NCI-H460 (cell line): ENCODE results near the gene MEOX1. TPM values are rescaled to one million over a fixed set of nuclear protein-coding genes. Genes with fewer than 3 reads are reported as not detected.
"Not testable (repeated sequence)": the region's sequence is repeated elsewhere in the genome, so short reads cannot be mapped to it uniquely, and the experiment has no call there.

Experiments used
- DNase-seq: peaks from one replicate; pipeline ENCODE4 v3.0.0-alpha.2; 2016; ENCODE audit warnings: low read depth; ENCODE audit errors: extremely low read depth
- polyA plus RNA-seq: library from polyadenylated mRNA; depleted of rRNA; stranded (reverse); fragments of >200 nt; gene quantifications from 2 replicates; pipeline ENCODE4 v1.2.3, GENCODE V29; 2014; cell fraction: nucleus; rRNA removed
- total RNA-seq: library from RNA; depleted of rRNA; stranded (reverse); fragments of >200 nt; shearing (Covaris generic); gene quantifications from 2 replicates; pipeline ENCODE4 v1.2.3, GENCODE V29; 2014; rRNA removed

MEOX1 gene
- total RNA-seq = not detected in 2 replicates
- not detected in 2 replicates for polyA plus RNA-seq

DNA sequence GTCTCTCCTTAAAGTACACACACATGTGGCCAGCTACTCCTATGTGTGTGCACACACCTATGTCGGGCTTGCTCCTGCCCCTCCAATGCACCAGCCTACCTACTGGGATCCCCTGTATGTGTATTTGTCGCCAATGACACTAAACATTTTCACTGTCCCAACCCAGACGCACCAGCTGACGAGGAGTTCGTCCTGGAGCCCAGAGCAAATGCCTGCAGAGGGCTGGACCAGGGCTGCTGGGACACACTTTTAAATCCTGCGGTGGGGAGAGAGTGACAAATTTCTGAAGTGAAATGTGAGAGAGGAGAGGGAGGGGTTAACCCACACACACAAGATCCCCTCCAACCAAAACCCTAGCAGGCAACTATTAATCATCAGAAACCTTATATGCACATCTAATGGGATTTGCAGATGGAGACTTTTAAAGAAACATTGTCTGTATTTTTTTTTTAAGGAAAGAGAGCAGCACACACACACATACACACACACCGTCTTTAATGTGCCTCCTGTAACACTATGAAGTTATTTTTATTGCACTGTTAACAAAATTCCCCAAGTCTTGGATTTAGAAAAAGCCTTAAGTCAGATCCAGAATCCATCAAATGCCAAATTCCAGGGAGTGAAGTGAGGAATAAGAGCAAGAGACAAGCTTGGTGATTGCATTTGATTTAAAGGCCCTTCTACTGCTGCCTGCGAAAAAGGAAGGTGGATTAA lies at the start of gene MEOX1:
Gene MEOX1, minus strand, starts transcription at position 224 of the 714 bp plus-strand sequence. CDS start 388 bp downstream, outside the sequence.
- DNase-seq = no peak

DNA sequence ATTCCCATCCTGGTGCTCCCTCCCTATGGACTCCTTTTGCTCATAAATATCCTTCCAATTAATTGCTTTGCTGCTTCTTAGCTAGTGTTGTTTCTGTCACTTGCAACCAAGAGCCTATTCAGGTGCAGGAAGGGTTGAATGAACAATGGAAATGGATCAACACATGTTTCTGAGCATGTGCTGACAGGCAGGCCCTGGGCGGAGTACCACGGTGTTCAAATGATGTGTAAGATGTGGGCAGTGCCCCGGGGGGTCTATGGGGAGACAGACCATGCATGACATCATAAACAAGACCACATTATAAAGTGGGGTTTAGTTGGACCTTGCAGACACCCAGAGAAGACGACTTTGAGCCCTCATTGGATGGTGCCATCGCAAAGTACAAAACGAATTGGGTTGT lies 48.4 kb upstream of the MEOX1 start:
- no peak for DNase-seq

DNA sequence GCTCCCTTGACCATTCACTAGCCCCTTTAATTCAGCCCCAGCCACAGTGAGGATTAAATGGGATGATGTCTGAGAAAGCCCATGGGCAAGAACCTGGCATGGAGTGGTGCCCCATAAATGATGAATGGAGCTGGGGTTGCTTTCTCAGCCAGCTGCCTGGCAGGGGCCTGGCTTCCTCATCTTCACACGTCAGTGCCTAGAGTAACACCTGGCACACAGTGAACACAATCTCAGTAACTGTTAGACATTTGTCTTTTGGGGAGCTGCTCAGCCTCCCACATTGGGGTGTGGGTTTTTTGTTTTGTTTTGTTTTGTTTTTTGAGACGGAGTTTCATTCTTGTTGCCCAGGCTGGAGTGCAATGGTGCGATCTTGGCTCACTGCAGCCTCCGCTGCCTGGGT lies 47.5 kb upstream of the MEOX1 start:
- no peak for DNase-seq

DNA sequence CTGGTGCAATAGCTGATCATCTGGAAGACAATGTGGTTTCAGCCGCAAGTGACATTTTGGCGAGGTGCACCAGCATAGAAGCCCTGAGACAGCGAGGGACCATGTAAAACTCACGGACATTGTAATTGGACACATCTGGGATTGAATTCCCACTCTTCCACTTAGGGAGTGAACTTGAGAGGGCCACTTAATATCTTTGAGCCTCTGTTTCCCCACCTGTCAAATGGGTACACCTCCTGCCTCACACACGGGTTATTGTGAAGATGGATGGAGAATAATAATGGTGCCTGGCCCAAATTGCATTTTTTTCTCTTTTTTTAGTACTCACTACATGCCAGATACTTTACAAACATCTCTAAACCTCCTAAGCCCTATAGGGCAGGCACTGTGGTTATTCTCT lies 45.5 kb upstream of the MEOX1 start:
- DNase-seq = no peak

DNA sequence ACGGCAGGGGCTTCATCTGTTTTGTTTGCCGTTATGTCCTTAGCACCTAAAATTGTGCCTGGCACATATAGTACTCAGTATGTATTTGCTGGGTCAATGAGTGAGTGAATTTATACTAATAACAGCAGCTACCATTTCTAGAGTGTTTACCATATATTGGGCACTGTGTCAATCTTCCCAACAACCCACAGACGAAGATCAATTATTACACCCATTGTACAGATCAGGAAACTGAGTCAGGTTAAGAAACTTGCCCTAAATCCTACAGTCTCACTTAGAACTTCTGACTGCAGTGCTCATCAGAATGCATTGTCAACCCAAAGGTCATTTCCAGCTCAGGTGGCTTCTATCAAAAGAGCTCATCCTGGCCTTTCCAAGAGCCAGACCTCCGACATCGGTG lies 44.5 kb upstream of the MEOX1 start:
- no peak for DNase-seq

DNA sequence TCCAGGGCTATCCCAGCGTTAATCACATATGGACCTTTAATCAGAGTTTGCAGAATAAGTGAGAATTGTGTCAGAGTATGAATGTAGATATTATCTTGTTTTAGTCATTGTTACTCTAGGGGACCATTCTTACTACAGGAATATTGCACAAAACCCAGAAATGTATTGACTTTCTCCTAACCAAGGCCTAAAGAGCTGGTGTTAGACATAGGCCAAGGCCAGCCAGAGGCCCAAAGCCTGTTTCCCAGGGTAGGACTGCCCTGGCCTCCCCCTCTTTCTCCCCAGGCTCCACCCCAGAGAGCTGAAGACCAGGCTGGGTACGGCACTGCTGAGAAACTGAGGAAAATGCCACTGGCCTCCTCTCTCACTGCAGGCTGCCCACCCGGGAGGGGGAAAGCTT lies 41.9 kb upstream of the MEOX1 start:
- DNase-seq = no peak

DNA sequence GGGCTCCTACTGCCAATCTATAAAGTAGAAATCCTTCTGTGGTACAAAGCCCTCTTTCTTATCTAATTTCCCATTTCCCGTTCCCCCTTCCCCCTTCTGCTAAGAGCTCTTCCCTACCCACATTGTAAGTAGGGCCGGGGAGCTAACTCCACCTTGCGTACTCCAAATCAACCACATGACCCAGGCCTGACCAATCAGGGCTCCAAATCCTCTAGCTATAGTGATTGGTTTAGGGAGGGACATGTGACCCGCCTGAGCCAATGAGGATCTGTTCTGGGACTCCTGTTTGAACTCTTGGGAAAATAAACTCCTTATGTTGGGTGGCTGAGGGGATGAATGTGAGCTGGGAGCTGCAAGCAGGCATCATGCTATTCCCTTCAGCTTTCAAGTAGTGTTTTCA lies 40.9 kb upstream of the MEOX1 start:
- no peak for DNase-seq

DNA sequence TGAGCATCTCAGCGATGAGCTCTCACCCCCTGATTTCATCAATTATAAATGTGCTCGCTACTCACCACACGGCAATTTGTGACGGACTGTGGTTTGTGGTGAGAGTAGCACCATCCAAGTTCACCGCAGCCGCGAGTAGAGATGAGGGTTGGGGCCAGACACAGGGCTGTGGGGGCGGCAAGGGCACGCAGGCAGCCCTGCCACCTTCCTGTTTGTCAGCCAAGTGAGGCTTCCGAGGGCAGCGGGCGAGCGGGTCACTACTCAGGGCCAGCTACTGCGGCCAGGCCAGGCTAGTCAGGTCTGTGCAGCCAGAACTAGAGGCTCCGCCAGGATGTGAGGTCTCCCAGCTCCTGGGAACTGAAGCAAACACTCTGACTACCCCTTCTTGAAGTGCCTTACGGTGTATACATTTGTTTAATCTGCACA lies 39.6 kb upstream of the MEOX1 start:
- DNase-seq = no peak

DNA sequence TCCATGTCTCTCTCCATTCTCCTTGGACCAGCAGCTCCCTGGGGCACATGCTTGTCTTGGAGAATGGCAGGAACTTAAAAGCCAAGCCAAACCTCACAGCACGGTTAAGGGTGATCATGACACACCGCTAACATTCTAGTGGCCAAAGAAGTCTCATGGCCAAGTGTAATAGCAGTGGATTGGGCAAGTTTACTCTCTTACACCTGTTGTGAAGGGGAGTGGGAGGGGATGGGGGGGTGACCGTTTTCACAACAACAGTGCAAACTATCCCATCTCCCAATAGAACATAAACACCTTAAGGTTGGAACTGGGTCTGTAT lies 37.7 kb upstream of the MEOX1 start:
- no peak for DNase-seq

DNA sequence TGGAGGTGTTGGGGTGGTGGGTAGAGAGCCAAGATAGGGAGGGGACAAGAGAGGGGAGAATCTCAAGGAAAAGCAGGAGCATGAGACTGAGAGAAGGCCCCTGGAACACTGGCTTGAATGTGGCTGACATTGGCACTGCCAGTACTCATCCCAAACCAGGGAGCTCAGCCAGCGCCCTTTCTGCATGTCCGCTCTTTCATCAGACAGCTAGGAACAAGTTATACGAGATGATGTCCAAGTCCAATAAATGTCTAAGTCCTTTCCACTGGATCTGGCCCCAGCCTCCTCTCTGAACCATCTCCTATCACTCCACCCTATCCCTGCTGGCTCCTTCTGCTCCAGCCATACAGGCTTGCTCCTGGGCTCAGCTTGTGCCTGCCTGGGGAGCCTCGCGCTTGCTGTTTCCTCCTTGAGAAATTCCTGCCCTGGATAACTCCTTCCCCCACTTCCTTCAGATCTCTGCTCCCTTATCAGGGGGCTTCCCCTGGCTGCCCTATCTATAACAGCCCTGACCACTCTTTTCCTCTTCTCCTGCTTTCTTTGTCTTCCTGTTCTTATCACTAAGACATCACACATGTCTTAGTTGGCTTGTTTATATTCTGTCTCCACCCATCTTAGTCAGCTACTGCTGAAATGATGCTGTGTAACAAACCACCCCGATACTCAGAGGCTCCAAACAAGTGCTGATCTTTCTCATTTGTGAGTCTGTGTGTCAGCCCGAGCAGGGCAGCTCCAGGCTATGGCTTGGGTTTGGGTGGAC lies 37.1 kb upstream of the MEOX1 start:
- no peak for DNase-seq

DNA sequence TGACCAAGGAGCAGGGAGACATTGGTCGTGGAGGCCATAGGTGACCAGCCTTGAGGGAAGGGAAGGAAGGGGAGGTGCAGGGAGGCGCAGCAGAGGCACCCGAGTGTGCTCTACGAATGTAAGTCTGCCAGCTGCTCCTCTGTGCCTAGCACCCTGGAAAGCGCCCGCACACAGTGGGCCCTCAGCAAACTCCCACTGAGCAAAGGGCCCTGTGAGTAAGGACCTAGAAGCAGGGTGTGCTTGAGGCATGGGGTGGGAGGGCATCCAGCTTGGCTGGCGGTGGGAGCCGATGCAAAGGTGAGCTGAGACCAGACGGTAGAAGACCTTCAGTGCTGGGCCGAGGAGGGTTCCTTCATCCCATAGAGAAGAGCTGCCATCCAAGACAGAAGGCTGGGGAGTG lies 36.2 kb upstream of the MEOX1 start:
- no peak for DNase-seq

DNA sequence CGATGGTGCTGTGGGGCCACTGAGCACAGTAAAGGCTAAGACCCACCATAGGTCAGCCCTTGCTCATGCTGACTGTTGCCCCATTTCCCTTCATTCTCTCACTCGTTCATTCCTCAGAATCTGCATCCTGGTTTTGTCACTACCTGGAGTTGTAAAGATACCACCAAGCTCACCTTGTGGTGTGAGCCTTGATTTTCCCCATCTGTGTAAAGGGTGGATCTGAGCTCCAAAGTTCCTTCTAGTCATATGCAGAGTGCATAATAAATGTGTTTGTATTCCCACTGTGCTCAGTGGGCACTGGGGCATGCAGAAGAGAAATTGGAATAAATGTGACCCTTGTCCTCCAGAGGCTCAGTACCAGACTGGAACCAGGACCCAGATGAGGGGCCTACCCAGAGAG lies 35.2 kb upstream of the MEOX1 start:
- DNase-seq = no peak

DNA sequence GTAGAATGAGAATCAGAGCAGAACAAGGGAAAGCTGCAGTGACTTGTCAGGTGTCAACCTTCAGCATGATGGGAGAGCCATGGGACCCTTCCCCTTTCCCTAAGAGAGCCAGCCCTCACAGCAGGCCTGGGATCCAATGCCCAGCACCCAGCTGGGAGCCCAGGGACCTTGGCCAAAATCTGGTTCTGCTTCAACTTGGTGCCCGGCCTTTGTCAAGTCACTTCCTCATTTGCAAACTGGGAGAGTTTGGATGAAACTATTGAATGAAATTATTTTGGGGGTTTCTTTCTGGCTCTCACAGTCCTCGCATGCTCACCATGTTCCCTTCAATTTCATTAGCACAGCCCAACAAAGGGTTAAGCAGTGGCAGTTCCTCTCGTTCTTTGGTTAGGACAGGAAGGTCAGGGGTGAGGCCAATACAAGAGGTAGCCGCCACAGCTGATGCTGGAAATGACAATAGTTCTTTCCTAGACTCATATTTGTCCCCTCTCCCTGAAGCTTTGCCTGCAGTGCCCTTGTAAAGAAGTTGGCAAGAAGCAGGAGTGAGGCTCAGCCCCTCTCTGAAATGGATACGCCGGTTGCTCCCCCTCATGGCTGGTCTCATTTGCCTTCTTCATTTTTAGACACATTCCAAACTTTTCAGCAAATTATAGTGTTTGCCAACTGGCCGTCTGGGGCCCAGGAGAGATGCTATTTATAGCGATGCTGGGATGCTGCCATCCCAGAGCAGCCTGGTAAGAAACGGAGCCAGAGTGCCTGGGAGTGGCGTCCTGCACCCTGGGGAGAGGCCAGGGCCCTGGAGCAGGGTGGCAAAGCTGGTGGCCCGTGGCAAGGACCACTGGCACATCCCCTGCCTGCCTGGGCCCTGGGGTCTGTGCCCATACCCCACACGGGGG lies 34.5 kb upstream of the MEOX1 start:
- no peak for DNase-seq

DNA sequence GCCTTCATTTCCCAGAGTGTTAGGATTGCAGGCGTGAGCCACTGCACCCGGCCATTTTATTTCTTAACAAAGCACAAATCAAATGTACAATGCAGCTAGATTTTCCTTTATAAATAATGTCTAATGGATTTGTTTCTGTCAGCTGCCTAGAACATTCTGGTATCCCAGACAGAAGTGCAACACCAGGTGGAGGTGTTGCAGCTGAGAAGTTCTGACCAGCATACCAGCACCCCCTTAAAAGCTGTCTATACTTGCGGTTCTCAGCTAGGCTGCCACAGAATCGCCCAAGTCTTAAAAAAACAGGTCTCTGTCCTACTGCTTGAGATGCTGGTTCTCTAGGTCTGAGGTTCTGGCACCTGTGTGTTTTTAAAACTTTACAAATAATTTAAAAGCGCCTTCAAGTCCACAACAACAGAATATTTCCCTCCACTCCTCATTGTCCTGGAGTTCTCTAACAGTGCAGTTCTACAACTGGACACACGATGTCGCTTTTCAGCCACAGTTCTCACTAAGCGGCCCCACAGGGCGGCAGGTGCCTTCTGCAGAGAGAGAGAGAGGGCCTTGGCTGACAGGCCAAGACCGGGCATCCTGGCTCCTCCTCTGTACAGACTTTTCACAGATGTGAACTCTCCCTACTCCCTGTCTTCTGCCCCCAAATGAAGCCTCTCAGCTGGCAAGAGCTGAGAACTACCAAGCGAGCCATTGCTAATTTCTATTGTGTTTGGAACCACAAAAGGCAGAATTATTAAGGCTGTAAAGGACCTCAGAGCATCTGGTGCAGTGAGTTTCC lies 32.6 kb upstream of the MEOX1 start:
- DNase-seq = peak; percentile 86

DNA sequence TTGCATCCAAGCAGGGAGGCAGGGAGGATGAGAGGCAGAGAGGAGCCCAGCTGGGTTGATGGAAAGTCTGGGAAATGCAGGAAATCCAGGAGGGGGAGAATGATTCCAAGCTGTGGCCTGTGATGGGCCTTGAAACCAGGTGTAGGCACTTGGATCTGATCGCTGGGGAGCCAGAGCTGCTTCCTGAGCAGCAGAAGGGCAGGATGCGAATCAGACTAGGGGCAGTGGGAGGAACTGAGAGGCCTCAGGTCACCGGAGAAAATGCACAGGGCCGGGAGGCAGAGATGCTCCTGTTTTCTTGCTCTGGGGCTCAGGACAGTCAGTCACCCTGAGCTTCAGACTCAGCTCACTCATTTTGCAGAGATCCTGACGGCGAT lies 29.6 kb upstream of the MEOX1 start:
- no peak for DNase-seq

DNA sequence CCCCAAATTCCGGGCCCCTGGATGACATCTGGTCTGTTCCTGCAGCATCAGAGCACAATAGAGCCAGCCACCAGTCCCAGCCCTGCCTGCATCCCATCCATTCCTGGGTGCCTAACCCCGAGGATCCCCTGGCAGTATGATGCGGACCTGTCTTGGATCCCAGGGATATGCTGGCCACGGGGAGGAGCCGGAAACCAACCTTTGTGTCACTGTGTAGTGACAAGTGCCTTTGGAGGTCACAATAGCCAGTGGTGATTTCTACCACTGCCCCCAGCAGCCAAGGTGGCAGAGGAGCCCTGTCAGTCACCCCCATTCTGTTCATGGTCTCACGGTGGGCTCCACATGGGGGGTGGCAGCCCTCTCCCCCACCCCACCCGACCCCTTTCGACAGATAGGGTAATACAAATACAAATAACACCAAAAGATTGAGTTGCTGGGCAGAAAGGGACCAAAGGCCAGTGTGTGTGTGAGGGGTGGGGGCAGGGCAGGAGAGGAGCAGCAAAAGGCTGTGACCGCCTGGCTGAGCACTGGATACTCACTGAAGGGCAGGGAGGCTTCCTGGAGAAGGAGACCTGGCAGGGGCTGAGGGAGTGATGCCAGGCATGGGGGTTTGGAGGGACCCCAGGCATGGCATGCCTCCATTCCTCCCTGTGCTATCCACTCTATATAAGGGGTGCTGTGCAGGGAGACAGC lies 29.0 kb upstream of the MEOX1 start:
- no peak for DNase-seq

DNA sequence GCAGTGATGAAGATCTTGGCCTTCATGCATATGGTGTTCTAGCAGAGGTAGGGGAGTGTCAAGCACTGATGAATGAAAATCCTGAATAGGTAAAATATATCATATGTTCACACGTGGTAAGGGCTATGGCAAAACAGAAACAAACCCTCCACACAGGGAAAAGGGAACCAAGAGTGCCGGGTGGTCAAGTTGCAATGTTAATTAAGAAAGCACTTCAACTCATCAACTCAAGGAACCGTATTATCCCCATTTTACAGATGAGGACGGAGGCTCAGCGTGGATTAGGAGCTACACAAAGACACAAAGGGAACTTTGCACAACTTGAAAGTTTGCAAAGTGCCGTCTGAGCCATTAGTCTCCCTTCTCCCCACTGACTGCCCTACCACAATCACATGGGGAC lies 28.1 kb upstream of the MEOX1 start:
- no peak for DNase-seq

DNA sequence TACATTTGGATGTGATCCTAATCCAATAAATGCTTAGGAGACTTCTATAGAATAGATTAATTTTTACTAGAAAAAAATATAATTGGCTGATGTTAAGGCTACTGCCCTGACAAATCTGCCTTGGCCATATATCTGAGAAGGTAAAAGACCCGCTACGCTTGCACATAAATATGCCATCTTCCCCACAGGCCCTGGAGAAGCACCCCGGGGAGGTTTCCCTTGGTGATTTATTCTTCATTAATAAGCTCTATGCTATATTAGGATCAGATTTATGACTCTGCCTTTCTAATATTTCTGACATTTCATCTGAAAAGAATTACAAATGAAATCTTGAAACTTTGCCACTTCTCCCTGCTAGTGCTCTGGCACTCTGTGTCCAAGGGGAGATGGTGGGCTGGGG lies 27.4 kb upstream of the MEOX1 start:
- DNase-seq = no peak

DNA sequence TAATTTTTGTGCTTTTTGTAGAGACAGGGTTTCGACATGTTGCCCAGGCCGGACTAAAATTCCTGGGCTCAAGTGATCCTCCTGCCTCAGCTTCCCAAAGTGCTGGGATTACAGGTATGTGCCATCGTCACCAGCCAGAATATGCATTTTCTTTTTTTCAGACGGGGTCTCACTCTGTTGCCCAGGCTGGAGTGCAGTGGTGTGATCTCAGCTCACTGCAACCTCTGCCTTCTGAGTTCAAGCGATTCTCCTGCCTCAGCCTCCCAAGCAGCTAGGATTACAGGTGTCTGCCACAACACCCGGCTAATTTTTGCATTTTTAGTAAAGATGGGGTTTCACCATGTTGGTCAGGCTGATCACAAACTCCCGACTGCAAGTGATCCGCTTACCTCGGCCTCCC lies 25.2 kb upstream of the MEOX1 start:
- not testable (repeated sequence) for DNase-seq
